KMS-11 (cell line): ENCODE results near the gene PILRA.
"Not testable (repeated sequence)": the region's sequence is repeated elsewhere in the genome, so short reads cannot be mapped to it uniquely, and the experiment has no call there.

ENCODE experiments used
- H2AFZ ChIP-seq: fragments of 200-600 bp; sonication (generic); 2 replicates; pipeline ENCODE4 v1.6.1; 2016; ENCODE audit warnings: antibody characterized with exemption, mixed run types, low read depth
- H3K27ac ChIP-seq: fragments of 200-600 bp; sonication (generic); 2 replicates; pipeline ENCODE4 v1.6.1; 2016; ENCODE audit warnings: mild to moderate bottlenecking, mixed run types
- H3K27me3 ChIP-seq: fragments of 200-600 bp; sonication (generic); 2 replicates; pipeline ENCODE4 v1.6.1; 2017; ENCODE audit warnings: mild to moderate bottlenecking, low read depth, mixed run types, moderate library complexity; ENCODE audit not compliant: insufficient read depth
- H3K36me3 ChIP-seq: fragments of 200-600 bp; sonication (generic); 2 replicates; pipeline ENCODE4 v1.6.1; 2017; ENCODE audit warnings: mild to moderate bottlenecking, mixed run types; ENCODE audit not compliant: insufficient read depth
- H3K4me1 ChIP-seq: fragments of 200-600 bp; sonication (generic); 2 replicates; pipeline ENCODE4 v1.6.1; 2016; ENCODE audit warnings: mild to moderate bottlenecking, low read depth, mixed run types; ENCODE audit not compliant: poor library complexity, severe bottlenecking
- H3K4me2 ChIP-seq: fragments of 200-600 bp; sonication (generic); 2 replicates; pipeline ENCODE4 v1.7.0; 2016; ENCODE audit warnings: mild to moderate bottlenecking, mixed run types
- H3K4me3 ChIP-seq: fragments of 200-600 bp; sonication (generic); IDR thresholded peaks from 2 replicates; pipeline ENCODE4 v1.6.1; 2017; ENCODE audit warnings: low read depth, low read length, mixed read lengths; ENCODE audit not compliant: insufficient read depth
- H3K79me2 ChIP-seq: fragments of 200-600 bp; sonication (generic); 2 replicates; pipeline ENCODE4 v1.6.1; 2016; ENCODE audit warnings: low read depth, mixed run types; ENCODE audit not compliant: insufficient read depth
- H3K9ac ChIP-seq: fragments of 200-600 bp; sonication (generic); 2 replicates; pipeline ENCODE4 v1.6.1; 2016; ENCODE audit warnings: mild to moderate bottlenecking, mixed run types
- H4K20me1 ChIP-seq: fragments of 200-600 bp; sonication (generic); 2 replicates; pipeline ENCODE4 v1.6.1; 2016; ENCODE audit warnings: mild to moderate bottlenecking, mixed run types; ENCODE audit not compliant: insufficient read depth
- CTCF ChIP-seq: fragments of 200-600 bp; sonication (generic); conservative IDR thresholded peaks from 2 replicates; pipeline ENCODE4 v1.6.1; 2017; ENCODE audit warnings: low read depth, mild to moderate bottlenecking, antibody characterized with exemption, low read length, moderate library complexity, mixed read lengths

Gene PILRA

GRCh38 chr7:100346921-100347320 is 26.4 kb upstream of the PILRA start:
- H3K27me3 ChIP-seq: no peaks in the 10 kb centered on the region
- no peak overlapping the region for H2AFZ ChIP-seq
- no peak overlapping the region for H3K4me2 ChIP-seq
- H3K4me1 ChIP-seq: peaks cover 33% of the 10 kb centered on the region
- TF ChIP-seq CTCF: no peak
- no peak overlapping the region for H3K27ac ChIP-seq
- peaks cover 10% of the 10 kb centered on the region for H3K36me3 ChIP-seq
- peaks cover 18% of the 10 kb centered on the region; the same call in 1 of the 2 replicates for H3K79me2 ChIP-seq
- H4K20me1 ChIP-seq: peaks cover 11% of the 10 kb centered on the region; the same call in 1 of the 2 replicates
- H3K9ac ChIP-seq: no peak overlapping the region
- H3K4me3 ChIP-seq: no peak overlapping the region

GRCh38 chr7:100348805-100349204 is 24.5 kb upstream of the PILRA start:
- H3K4me1 ChIP-seq: peaks cover 16% of the 10 kb centered on the region
- peaks cover 6% of the 10 kb centered on the region; the same call in 1 of the 2 replicates for H4K20me1 ChIP-seq
- H3K4me3 ChIP-seq: no peak overlapping the region
- H3K4me2 ChIP-seq: no peak overlapping the region
- H2AFZ ChIP-seq: no peak overlapping the region
- H3K36me3 ChIP-seq: peaks cover 10% of the 10 kb centered on the region
- H3K27me3 ChIP-seq: no peaks in the 10 kb centered on the region
- peaks cover 9% of the 10 kb centered on the region; the same call in 1 of the 2 replicates for H3K79me2 ChIP-seq
- H3K9ac ChIP-seq: no peak overlapping the region
- TF ChIP-seq CTCF: no peak
- no peak overlapping the region for H3K27ac ChIP-seq

DNA sequence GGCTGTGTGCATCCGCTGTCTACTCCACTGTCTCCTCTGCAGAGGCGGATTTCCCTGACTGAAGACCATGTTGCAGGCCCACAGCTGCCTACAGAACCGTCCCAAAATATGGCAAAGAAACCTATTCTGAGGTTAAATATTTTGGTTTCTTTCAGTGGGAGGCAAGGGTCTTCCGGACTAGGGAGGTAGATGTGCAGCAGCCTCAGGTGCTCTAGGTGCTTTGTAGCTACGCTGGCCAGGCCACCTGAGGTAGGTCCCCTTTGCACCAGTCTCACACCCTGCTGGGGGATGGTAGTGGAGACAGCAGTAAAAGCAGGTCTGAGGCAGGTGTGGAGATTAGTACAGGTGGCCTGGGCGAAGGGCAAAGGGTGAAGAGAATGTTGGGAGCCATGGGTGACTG is 23.5 kb upstream of the PILRA start:
- Histone ChIP-seq H3K36me3 (peaks cover 10% of the 10 kb centered on the region), H2AFZ (no peak overlapping the region), H3K4me1 (peaks cover 7% of the 10 kb centered on the region), H3K9ac (no peak overlapping the region), H3K79me2 (peaks cover 9% of the 10 kb centered on the region; the same call in 1 of the 2 replicates), H3K27ac (no peak overlapping the region), H3K4me3 (no peak overlapping the region), H4K20me1 (peaks cover 5% of the 10 kb centered on the region; the same call in 1 of the 2 replicates), H3K4me2 (no peak overlapping the region), H3K27me3 (no peaks in the 10 kb centered on the region)
- TF ChIP-seq CTCF: no peak

GRCh38 chr7:100351657-100352058 is 21.6 kb upstream of the PILRA start:
- Histone ChIP-seq H3K4me2 (no peak overlapping the region), H3K27me3 (no peaks in the 10 kb centered on the region), H3K79me2 (peaks cover 7% of the 10 kb centered on the region; the same call in 1 of the 2 replicates), H3K27ac (no peak overlapping the region), H2AFZ (no peak overlapping the region), H4K20me1 (no peaks in the 10 kb centered on the region), H3K4me1 (no peaks in the 10 kb centered on the region), H3K36me3 (peaks cover 9% of the 10 kb centered on the region), H3K9ac (no peak overlapping the region), H3K4me3 (no peak overlapping the region)
- no peak for TF ChIP-seq CTCF

DNA sequence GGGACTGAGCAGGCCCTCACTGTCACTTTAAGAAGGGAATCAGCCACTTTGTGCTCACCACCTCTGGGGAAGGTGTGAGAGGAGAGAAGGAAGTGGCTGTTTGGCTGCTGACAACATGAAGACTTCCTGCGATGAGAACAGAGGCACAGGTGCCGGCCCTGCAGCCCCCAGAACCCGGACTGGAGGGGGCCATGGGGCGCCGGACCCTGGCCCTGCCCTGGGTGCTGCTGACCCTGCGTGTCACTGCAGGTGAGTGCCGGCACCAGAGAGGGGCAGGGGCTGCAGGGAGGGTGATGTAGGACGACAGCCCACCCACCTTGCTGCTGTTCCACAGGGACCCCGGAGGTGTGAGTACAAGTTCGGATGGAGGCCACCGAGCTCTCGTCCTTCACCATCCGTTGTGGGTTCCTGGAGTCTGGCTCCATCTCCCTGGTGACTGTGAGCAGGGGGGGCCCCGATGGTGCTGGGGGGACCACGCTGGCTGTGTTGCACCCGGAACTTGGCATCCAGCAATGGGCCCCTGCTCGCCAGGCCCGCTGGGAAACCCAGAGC is 21.0 kb upstream of the PILRA start:
- H2AFZ ChIP-seq, H3K9ac ChIP-seq, H3K36me3 ChIP-seq, H3K4me2 ChIP-seq, H4K20me1 ChIP-seq, H3K27me3 ChIP-seq, H3K4me1 ChIP-seq, H3K79me2 ChIP-seq, H3K4me3 ChIP-seq, H3K27ac ChIP-seq: not testable (repeated sequence)
